GM18867 (cell line): Measurements from ENCODE around the gene FILIP1.
A peak's percentile ranks its signal among the peaks of the same experiment; 100 is the strongest.
"Not testable (repeated sequence)": the region's sequence is repeated elsewhere in the genome, so short reads cannot be mapped to it uniquely, and the experiment has no call there.

Source experiments
- ATAC-seq: cut with Tn5 transposase; IDR thresholded peaks from one replicate; pipeline ENCODE4 v1.9.1; 2021; ENCODE audit warnings: mild to moderate bottlenecking, moderate library complexity; ENCODE audit not compliant: unreplicated experiment

FILIP1 gene

GRCh38 chr6:75422024-75422639, 71.5 kb downstream of the FILIP1 start:
- ATAC-seq = no peak

GRCh38 chr6:75421316-75422023, 72.1 kb downstream of the FILIP1 start:
- no peak for ATAC-seq

- ATAC-seq = no peak
Observed at GRCh38 chr6:75419980-75420379, 73.6 kb downstream of the FILIP1 start.

GRCh38 chr6:75419416-75419815, 74.2 kb downstream of the FILIP1 start:
- ATAC-seq = no peak

GRCh38 chr6:75418233-75418632, 75.4 kb downstream of the FILIP1 start:
- peak; percentile 40 for ATAC-seq

GRCh38 chr6:75416443-75416842, 77.2 kb downstream of the FILIP1 start:
- no peak for ATAC-seq

GRCh38 chr6:75415804-75416203, 77.8 kb downstream of the FILIP1 start:
- no peak for ATAC-seq

- ATAC-seq = no peak
Observed at GRCh38 chr6:75414445-75415021, 79.1 kb downstream of the FILIP1 start.

- no peak for ATAC-seq
Observed at GRCh38 chr6:75412969-75413662, 80.5 kb downstream of the FILIP1 start.

- ATAC-seq = not testable (repeated sequence)
Observed at GRCh38 chr6:75410564-75410963, 83.0 kb downstream of the FILIP1 start.

GRCh38 chr6:75409928-75410327, 83.7 kb downstream of the FILIP1 start:
- ATAC-seq = no peak

- no peak for ATAC-seq
Observed at GRCh38 chr6:75409286-75409685, 84.3 kb downstream of the FILIP1 start.

- ATAC-seq = no peak
Observed at GRCh38 chr6:75403563-75404080, 90.0 kb downstream of the FILIP1 start.

GRCh38 chr6:75402296-75402695, 91.3 kb downstream of the FILIP1 start:
- peak; percentile 60 for ATAC-seq

- ATAC-seq = no peak
Observed at GRCh38 chr6:75397656-75398465, 95.7 kb downstream of the FILIP1 start.

GRCh38 chr6:75397171-75397570, 96.4 kb downstream of the FILIP1 start:
- ATAC-seq = no peak

- no peak for ATAC-seq
Observed at GRCh38 chr6:75396005-75396800, 97.4 kb downstream of the FILIP1 start.

- no peak for ATAC-seq
Observed at GRCh38 chr6:75393806-75394205, 99.8 kb downstream of the FILIP1 start.

GRCh38 chr6:75391276-75391675, 102.3 kb downstream of the FILIP1 start:
- no peak for ATAC-seq
